Measurements from ENCODE around the gene KRTAP10-3. TPM values are rescaled to one million over a fixed set of nuclear protein-coding genes. Genes with fewer than 3 reads are reported as not detected.

The KRTAP10-3 gene
- total and polyA plus RNA-seq, 2 of the 13 experiments (the other 11 are each of a cell fraction or from before 2014, with no cell fraction given): not detected

DNA sequence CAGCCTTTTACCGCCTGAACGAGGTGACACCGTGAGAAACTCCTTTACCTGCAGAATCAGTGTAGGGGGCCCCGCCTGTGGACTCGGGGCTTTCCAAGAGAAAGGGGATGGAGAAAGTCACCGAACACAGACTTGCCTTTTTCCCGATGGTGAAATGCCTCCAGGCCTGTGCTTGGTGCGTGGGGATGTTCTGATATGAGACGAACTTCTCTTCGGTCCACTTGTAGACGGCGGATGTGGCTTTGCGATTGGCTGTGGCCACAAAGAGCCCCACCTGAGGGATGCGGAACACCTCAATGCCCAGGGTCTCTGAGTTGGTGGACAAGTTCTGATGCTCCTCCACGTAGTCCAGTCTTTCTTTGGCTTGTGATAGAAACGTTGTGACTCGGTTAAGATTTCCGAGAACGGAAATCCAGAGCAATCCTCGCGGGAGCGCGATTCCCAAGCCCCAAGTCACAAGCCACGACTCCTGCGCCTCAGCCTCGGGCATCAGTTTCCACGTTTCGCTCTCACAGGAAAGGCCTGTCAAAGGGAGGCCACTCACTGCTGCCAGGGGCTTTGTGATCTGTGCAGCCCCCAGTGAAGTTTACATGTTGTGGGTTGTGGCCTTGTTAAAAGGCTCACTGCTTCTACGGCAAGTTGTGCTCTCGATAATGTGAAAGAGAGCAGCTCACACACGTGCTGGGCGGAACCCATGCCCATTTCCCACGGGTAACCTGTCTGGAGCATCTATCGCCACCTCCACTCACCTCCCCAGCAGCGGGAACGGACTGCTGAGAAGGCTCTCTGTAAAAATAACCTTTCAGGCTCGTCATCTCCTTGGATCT lies 31.2 kb downstream of the KRTAP10-3 start (continued):
- TF ChIP-seq NAIF1 (CRISPR knock-in tag; IDR thresholded peaks at IDR 0.05; ENCODE audit: borderline replicate concordance): no peak
- no peak for TF ChIP-seq POLR2G (IDR thresholded peaks at IDR 0.05; ENCODE audit: low read depth, low read length)
- no peak for TF ChIP-seq NR2F2 (IDR thresholded peaks at IDR 0.05; ENCODE audit: borderline replicate concordance, low read depth)
- TF ChIP-seq, protein P1, sequence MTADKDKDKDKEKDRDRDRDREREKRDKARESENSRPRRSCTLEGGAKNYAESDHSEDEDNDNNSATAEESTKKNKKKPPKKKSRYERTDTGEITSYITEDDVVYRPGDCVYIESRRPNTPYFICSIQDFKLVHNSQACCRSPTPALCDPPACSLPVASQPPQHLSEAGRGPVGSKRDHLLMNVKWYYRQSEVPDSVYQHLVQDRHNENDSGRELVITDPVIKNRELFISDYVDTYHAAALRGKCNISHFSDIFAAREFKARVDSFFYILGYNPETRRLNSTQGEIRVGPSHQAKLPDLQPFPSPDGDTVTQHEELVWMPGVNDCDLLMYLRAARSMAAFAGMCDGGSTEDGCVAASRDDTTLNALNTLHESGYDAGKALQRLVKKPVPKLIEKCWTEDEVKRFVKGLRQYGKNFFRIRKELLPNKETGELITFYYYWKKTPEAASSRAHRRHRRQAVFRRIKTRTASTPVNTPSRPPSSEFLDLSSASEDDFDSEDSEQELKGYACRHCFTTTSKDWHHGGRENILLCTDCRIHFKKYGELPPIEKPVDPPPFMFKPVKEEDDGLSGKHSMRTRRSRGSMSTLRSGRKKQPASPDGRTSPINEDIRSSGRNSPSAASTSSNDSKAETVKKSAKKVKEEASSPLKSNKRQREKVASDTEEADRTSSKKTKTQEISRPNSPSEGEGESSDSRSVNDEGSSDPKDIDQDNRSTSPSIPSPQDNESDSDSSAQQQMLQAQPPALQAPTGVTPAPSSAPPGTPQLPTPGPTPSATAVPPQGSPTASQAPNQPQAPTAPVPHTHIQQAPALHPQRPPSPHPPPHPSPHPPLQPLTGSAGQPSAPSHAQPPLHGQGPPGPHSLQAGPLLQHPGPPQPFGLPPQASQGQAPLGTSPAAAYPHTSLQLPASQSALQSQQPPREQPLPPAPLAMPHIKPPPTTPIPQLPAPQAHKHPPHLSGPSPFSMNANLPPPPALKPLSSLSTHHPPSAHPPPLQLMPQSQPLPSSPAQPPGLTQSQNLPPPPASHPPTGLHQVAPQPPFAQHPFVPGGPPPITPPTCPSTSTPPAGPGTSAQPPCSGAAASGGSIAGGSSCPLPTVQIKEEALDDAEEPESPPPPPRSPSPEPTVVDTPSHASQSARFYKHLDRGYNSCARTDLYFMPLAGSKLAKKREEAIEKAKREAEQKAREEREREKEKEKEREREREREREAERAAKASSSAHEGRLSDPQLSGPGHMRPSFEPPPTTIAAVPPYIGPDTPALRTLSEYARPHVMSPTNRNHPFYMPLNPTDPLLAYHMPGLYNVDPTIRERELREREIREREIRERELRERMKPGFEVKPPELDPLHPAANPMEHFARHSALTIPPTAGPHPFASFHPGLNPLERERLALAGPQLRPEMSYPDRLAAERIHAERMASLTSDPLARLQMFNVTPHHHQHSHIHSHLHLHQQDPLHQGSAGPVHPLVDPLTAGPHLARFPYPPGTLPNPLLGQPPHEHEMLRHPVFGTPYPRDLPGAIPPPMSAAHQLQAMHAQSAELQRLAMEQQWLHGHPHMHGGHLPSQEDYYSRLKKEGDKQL (CRISPR knock-in tag; IDR thresholded peaks at IDR 0.05; ENCODE audit: low read depth): no peak
